NCI-H146 (cell line): Measurements from ENCODE around the gene DRICH1.
"Not testable (repeated sequence)": the region's sequence is repeated elsewhere in the genome, so short reads cannot be mapped to it uniquely, and the experiment has no call there.

Source experiments
- DNase-seq: peaks from one replicate; lab custom pipeline; 2025; lab: John Stamatoyannopoulos, UW

Gene DRICH1, protein sequence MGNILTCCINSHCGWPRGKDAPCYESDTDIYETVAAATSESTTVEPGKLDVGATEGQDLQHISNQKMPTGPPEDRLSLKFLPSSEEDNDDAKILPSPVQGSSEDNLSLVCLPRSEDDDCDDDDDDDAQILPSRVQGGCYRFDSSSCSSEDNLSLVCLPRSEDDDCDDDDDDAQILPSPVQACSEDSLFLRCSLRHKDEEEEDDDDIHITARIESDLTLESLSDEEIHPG

DNA sequence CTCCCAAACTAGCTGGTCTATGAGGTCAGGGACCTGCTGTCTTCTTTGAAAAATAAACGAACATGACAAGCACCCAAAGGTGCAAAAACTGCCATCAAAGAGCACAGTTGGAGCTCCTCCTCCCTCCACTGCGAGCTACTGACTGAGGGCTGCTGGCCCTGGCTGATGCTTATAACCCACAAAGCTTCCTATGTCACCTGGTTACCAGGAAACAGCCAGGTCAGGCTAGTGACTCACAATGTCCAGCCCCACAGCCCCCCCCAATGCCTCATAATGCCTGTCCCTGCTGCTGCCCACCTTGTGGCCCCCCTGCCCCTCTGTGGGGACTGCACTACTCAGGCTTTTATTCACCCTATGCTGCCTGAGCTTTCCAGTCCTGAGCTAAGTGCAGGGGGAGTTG is at the start of gene DRICH1:
Gene DRICH1 (minus strand): TSS at position 144 of the 400 bp plus-strand sequence. CDS start 298 bp downstream, outside the sequence.
- DNase-seq = no peak

DNA sequence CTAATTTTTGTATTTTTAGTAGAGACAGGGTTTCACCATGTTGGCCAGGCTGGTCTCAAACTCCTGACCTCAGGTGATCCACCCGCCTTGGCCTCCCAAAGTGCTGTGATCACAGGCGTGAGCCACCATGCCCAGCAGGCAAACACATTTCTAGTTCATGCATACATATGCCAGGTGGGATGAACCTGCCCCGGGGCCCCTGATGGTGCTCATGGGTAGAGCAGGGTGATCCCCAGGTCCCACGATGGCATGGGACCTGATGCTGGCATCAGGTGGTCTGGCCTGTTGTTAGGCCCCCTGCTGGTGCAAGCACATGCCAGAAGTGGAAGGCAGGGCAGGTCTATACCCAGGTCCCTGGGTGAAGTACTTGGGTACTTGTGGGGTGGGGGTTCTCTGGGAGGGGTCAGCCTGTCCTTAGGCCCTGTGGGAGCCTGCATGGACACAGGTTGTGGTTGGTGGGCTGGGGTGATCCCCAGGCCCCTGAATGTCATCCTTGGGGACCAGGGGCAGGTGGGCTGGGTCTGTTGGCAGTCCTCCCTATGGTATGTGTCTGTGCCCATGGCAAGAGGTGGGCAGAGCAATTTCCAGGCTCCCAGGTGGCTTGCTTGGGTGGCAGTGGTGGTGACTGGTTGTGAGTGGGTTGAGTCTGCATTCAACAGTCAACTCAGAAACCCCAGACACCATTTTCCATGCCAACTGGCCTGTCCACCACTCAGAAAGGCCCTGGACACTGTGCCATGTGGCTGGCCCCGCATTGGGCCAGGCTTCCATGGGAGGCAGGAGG is 49.1 kb upstream of the DRICH1 start:
- no peak for DNase-seq

DNA sequence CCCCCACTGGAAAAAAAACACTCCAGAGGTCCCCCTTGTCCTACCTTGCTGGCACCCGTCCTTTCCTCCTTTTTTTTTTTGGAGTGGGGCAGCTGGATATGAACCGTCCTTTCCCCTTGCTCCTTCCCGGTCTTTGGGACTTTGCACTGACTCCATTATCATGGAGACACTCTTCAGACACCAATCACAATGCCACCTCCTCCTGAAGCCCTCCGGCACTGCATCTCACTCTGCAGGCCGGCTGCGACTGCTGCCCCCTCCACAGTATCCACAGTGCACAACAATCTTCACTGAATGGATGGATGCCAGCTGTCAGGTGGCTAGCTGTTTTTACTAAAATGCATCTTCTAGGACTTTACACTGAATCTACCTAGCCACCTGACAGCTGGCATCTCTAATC is 46.0 kb upstream of the DRICH1 start:
- DNase-seq = no peak

DNA sequence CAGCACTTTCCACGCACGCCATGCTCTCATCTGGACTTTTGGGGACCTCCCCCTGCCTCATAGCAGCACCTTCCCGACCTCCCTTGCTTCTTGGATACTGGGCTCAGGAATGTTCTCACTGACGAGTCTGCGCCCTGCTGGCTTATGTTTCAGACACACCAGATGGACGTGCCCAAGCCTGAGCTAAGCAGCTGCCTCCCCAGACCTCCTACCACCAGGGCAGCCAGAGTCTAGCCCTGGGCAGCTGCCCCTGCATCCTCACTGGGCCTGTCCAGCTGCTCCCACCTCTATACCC is 45.5 kb upstream of the DRICH1 start:
- no peak for DNase-seq

DNA sequence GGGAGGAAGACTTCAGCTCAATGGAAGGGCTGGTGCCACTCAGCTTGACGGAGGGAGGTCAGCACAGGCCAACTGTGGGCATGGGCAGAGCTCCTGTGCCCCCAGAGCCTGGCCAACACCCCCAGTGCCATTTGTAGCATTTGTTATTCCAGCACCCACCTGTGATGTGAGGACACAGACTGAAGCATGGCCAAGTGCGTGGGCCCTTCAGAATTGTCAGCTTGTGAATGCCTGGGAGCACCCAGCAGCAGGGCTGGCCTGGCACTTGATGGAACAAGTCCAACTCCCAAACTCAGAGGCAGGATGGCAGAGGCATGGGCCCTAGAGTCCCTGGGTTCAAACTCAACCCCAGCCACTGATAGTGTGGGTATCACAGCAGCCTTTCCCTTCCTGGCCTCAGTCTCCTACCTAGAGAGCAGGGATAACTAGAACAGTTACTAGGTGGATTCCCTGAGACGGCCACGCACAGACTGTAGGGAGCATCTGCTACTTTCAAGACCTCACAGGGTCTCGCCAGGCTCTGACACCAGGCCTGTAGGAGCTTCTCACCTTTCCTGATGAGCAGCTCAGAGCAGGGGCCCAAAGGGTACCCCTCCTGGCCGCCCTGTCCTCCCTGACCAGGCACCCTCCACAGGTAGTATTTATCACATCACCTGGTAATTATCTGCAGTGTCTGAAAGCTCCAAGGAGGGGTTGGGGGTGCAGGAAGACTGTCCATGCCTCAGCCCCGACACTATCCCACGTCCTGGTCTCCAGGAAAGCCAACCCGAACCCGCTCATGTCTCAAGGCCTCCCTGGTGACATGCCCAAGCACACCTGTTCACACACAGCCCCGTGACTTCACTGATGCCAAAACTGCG is 45.0 kb upstream of the DRICH1 start:
- DNase-seq = not testable (repeated sequence)

DNA sequence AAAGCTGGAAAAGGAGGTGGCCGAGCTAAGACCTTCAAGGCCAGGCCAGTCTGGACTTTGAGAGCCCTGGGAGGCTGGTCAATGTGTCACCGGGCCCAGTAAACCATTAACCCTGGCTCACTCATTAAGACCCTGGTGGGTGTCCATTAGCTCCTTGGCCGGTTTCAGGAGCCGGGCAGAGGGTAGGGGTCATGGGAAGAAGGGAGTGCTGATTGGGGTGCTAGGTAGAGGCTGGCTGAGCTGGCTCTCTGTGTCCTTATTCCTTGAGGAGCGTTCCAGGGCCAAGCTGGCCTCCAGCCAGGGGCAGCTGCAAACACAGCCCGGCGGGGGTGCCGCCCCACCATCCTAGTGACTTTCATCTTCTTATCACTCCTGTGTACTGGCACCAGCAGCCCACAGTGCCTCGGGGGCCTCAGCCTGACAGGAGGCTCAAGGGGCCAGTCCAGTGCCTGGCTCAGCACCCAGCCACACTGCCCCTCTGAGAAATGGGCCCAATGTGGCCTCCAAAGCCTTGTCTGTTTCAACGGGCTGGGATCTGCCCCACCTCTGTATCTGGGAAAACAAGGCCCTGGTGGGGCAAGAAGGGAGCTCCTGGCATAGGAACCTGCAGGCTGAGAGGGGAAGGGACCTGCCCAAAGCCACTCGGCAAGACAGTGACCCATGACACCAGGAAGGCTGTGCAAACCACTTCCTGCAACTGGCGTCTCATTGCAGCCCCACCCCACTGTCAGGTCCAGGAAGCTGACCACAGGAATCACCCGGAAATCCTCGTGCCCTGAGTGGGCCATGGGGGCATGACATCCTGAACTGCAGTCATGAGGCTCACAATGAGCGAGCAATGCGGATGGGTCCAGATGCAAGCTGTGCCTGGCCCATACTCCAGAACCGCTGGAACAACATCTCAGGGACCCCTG is 43.6 kb upstream of the DRICH1 start:
- DNase-seq = no peak

DNA sequence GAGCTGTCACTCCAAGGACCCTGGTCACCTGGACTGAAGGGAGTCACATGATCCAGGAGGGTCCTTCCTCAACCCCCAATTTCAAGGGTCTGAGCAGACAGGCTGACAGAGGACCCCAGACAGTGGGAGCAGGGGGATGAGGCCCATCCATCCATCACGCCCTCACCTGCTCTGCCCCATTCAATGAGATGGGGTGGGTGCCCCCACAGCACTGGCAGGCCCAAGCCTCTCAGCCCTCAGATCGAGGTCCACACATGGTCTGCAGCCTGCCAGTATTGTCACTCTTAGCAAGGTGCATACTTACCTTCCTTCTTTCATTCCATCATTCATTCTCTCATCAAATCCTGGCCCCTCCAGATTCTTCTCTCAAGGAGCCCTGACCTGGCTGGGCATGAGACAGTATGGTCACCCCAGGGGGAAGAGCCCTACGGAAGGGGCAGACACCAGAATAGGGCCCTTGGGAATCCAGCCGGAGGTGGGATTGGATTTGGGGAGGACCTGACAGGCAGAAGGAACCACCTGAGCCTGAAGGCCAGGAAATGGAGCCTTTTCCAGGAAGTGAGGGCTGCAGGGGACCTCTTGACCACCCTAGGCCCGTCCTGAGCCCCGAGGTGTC is 42.9 kb upstream of the DRICH1 start:
- not testable (repeated sequence) for DNase-seq

DNA sequence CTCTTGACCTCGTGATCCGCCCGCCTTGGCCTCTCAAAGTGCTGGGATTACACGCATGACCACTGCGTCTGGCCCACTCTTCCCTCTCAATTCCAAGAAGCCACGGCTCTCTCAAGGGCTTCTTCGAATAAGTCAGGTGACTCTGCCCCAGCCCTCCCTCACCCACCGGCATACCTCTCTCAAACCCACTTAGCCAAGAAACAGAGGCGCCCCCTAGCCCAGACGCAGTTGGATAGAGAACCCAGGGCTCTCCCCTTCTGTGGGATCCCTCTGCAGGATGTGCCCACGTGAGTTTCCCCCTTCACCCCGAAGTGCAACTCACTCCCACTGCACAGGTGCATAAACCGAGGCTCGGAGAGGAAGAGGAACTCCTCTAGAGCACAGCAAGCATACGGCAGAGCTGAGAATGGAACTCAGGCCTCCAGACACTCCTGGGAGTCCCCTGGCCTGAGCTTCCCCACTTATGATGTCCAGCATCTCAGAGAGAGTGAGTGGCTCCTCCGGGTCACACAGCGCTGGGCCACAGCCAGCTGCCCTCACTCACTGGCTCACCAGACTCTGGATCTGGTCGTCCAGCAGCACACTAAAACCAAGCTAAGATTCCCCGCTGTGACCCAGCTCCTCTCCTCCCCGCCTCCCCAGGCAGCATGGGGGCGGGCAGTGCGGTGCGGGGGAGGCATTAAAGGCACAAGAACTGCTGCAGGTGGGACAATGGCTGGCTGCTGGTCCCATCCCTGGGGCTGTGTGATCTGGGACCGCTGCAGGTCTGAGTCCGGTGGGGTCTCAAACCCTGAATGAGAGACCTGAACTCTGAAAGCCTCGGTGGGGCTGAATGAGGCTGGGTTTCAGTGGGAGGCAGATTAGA is 41.9 kb upstream of the DRICH1 start:
- no peak for DNase-seq

DNA sequence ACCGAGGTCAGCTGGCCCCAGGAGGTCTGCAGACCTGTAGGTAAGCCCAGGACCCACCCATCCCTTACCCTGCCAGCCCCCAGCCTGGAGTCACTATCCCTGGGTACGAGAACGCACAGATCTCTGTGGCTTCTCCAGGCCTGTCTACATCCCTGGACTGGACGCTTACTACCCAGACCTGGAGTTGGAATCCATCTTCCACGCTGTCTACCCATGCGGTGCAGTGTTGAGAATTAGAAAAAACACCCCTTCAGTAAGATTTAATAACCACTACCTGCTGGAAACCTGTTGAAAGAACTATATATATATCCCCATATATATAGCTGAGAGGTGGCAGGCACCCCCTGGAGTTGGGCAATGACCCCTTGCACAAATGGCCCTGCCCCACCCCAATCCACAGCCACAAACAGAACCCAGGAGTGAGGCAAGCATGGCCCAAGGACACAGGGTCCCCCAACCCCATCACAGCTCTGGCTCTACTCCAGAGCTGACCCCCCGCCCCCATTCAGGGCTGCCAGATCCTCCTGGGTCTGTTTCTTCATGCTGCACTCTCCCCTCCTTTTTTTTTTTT is 41.0 kb upstream of the DRICH1 start:
- no peak for DNase-seq

DNA sequence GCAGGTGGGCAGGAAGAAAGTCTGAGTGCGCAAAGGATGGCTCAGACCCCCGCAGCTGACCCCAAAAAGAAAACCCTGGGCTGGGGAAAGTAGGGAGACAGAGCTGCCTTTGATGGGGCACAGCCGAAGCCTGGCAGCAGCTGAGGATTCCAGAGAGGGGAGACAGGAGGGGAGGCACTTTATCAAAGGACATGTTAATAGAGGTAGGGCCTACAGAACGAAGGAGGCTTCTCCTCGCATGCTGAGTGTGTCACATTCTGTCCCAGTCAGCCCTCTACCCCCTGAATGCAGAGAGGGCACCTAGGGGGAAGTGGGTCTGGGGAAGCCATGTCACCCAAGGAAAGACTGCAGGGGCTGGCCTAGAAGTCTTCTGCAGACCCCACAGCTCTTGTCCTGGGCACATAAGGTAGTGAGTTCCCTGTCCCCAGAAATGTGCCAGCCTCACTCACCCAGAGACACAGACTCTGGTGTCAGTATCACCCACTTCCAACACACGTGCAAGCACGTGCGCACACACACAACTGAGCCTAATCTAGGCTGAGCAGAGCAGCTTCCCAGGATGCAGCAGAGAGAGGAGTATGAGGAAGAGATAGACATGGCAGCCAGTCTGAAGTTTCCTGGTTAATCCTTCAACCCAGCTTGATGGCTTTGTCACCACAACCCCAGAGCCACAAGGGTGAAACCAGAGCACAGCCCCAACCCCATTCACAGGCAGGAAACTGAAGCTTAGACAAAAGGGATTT is 40.4 kb upstream of the DRICH1 start:
- not testable (repeated sequence) for DNase-seq

DNA sequence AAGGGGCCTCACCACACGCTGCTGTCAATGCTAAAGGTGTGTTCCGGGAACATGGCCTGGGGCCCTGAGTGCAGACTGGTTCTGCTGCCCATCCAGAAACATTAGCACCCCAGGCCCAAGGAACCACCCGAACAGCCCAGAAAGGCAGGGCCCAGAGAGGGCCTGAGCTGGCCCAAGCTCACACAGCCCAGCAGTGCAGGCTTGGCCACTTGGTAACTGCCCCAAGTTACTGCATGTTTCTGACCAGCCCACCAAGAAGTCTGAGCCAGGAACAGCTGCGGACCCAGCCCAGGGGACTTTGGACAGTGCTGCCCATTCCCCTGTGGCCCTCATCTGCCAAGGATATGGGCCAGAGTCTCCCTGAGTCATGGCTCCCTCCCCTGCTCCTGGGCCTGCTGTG is 39.3 kb upstream of the DRICH1 start:
- DNase-seq = not testable (repeated sequence)

DNA sequence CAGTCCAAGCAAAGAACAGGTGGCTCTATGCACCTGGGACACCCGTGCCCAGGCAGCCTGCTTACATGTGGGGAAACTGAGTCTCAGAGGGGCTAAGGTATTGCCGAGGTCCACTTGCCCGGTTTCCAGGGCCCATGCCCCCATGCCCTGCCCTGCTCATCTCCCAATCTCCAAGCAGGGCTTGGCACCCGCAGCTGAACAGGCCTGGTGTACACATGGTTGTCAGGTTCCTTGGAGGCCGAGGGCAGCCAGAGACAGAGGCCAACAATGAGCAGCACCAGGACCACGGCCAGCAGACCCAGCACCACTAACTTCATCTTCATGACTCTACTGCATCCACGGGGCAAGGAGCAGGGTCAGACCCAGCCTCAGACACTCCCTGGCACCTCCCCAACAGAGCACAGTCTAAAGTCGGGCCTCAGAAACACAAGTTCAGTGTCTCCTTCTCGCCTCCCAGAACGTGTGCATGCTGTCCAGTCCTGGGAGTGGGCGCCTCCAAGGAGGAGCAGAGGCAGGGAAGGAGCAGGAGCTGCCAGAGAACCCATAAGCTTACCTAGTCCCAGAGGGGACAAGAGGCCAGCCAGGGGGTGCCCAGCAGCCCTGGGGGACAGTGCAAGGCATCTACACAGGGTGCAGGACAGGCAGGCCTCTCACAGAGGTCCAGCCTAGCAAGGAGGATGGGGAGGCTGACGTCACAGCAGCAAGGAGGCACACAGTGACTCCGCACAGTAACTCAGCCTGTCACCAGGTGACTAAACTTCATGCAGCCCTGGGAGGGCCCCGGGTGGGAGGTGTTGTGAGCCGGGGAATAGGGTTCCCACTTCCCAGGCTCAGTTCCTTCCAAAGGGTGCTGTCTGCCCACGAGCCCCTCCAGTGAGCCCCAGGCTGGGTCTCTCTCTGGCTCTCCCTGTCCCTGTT is 38.5 kb upstream of the DRICH1 start:
- DNase-seq = no peak

DNA sequence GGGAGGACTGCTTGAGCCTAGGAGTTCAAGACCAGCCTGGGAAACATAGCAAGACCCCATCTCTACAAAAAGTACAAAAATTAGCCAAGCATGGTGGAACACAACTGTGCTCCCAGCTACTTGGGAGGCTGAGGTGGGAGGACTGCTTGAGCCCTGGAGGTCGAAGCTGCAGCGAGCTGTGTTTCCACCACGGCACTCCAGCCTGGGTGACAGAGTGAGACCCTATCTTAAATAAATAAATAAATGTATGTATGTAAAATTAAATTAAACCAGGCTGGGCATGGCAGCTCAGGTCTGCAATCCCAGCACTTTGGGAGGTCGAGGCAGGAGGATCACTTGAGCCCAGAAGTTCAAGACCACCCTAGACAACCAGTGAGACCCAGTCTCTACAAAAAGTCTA is 28.3 kb upstream of the DRICH1 start:
- DNase-seq = not testable (repeated sequence)

DNA sequence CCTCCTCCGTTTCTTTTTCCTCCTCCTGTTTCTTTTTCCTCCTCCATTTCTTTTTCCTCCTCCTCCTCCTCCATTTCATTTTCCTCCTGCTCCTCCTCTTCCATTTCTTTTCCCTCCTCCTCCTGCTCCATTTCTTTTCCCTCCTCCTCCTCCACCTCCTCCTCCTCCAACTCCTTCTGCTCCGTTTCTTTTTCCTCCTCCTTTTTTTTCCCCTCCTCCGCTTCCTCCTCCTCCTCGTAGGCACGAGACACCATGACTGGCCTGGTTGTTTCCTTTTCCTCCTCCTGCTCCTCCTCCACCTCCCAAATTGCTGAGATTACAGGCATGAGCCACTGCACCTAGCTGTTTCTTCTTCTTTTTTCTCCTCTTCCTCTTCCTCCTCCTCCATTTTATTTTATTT is 25.6 kb upstream of the DRICH1 start:
- no peak for DNase-seq

DNA sequence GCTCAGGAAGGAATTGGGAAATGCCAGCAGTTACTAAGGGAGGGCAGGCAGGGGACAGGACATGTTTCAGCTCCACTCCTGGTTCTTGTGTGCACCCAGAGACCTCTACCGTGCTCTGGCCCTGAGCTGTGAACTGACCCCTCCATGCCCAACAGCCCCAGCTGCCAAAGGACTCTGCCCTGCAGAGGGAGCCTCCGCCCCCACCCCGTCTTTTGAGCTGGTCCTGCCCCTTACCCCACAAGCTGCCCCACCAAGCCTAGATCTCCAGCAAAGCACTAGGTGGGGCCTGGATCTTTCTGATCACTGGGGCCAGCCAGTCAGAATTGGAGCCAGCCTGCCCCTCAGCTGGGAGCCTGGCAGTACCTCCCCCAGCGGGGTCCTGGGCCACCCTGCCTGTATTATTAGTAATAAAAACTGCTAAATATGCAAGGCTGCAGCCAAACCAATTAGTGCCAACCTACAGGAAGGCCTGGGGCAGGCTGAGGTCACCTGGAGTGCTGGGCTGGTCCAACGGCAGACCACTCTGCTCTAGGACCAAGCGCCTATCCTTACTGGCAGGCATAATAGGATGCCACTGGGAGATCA is 23.9 kb upstream of the DRICH1 start:
- no peak for DNase-seq

DNA sequence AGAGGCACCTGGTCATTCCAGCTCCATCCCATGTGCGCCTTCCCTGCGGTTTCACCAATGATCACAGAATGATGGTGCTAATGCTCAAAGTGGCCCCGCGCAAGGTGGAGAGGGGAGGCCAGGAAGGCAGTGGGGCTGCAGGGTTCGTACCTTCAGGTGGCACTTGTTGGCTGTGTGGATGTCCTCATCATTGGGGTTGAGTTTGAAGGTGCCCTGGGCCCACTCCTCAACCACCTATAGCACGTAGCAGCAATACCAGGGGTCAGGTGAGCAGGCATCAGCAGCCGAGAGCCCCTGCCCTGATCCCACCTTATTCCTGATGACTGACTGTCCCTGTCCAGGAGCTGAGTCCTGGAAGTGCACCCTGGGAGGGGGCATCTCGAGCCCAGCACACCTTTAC is 20.6 kb upstream of the DRICH1 start:
- DNase-seq = no peak

DNA sequence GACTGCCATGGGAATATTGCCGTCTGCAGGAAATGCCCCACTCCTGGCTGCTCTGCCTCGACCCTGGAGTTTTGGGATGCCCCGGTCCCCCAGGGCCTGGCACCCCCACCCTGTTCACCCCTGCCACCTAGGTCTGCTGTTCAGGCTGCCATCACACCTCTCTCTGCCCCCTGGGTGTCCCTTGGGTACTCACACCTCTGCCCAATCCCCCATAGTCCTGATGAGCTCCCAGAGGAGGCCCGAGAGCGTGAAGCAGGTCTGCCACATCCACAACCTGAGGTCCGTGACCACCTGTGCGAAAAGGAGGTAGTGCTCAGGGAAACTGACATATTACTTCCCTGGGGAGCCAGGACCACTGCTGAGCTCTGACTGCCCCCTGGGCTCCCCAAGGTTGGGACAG is 20.2 kb upstream of the DRICH1 start:
- no peak for DNase-seq

DNA sequence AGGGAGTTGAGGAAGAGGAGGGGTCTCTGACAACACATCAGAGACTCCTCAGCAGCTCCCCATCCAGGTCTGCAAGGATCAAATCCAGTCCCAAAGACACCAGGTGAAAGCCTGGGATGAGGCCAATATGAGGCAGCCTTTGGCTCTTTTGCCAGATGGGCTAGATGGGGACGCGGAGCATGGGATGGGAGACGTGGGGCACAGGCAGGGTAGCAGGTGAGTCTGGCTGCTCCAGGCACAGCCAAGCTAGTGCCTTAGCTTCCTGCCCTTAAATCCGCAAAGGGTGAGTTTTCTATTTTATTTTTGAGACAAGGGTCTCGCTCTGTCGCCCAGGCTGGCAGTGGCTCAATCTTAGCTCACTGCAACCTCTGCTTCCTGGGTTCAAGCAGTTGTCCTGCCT is 19.6 kb upstream of the DRICH1 start:
- no peak for DNase-seq
